ENCODE measurements around the gene STAP2. TPM values are rescaled to one million over a fixed set of nuclear protein-coding genes. Genes with fewer than 3 reads are reported as not detected.
"Not testable (repeated sequence)": the region's sequence is repeated elsewhere in the genome, so short reads cannot be mapped to it uniquely, and the experiment has no call there.

STAP2 gene
- total RNA-seq, 2 donors from 2014 or later = 17.9 to 31.0 TPM

DNA sequence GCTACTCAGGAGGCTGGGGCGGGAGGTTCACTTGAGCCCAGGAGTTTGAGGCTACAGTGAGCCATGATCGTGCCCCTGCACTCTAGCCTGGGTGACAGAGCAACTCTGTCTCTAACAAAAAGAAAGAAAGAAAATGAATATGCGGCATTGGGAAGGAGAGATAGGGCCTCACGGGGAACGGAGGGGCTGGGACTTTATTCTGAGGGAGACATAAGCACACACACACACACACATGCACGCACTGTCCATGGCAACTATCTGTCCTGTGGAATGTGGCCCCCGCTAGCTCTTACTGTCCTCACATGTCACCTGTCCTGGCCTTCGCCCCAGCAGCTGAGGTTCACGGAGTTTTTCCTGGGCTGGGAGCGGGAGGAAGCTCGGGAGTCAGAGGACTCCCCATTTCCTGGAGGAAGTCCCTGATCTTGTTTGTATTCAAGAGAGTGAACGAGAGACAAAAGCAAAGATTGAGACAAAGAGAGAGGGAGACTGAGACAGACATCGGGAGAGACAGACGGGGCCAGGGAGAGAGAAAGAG lies 654 bp downstream of the STAP2 start:
- ATAC-seq (no peak), DNase-seq (peak in 2 of 4 donors; percentile 56 to 61)
- peaks cover 25% of the 10 kb centered on the region for H3K4me1 ChIP-seq
- no peaks in the 10 kb centered on the region for H3K9me3 ChIP-seq
- no peaks in the 10 kb centered on the region for H3K27me3 ChIP-seq
- 8 to 17% methylated on average over 12 to 14 of the region's 14 CpGs for WGBS, 2 donors
- H3K4me3 ChIP-seq = peak overlapping the region; percentile 43 to 58
- H3K27ac ChIP-seq = peak overlapping the region; percentile 57 to 90 (median 81)
- intact Hi-C loops (cut with DNase I) = no loop called here
- TF ChIP-seq CTCF (IDR thresholded peaks at IDR 0.05) (no peak), POLR2A (IDR thresholded peaks at IDR 0.05) (peak in 1 of 3 donors; percentile 54)
- H3K36me3 ChIP-seq (replicated peaks in 1 of 2; ENCODE audit: insufficient read depth in 1 of 2, low read depth in 2 of 2) = no peaks in the 10 kb centered on the region

DNA sequence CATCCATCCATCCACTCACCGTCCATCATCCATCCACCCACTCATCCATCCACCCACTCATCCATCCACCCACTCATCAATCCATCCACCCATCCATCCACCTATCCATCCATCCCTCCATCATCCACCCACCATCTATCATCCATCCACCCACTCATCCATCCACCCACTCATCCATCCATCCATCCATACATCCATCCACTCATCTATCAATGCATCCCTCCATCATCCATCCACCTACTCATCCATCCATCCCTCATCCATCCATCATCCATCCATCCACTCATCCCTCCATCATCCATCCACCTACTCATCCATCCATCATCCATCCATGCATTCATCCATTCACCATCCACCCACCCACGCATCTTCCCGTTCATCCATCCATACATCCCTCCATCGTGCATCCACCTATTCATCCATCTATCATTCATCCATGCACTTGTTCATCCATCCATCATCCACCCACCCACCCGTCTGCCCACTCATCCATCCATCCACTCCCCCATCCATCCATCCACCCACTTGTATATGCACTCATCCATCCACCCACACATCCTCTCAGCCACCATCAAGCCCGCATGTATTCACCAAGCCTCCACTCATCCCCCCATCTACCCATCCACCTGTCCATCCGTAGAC lies 3.6 kb downstream of the STAP2 start:
- TF ChIP-seq POLR2A (IDR thresholded peaks at IDR 0.05) = no peak
- TF ChIP-seq CTCF (IDR thresholded peaks at IDR 0.05) = no peak
- DNase-seq (no peak), ATAC-seq (no peak)
- intact Hi-C loops (cut with DNase I) = no loop called here
- Histone ChIP-seq H3K4me3 (no peak overlapping the region), H3K4me1 (peaks cover 6% of the 10 kb centered on the region), H3K36me3 (replicated peaks in 1 of 2; ENCODE audit: insufficient read depth in 1 of 2, low read depth in 2 of 2) (no peaks in the 10 kb centered on the region), H3K27me3 (no peaks in the 10 kb centered on the region), H3K27ac (no peak overlapping the region), H3K9me3 (no peaks in the 10 kb centered on the region)
- 95 to 97% methylated on average over 7 of the region's 7 CpGs for WGBS, 2 donors

DNA sequence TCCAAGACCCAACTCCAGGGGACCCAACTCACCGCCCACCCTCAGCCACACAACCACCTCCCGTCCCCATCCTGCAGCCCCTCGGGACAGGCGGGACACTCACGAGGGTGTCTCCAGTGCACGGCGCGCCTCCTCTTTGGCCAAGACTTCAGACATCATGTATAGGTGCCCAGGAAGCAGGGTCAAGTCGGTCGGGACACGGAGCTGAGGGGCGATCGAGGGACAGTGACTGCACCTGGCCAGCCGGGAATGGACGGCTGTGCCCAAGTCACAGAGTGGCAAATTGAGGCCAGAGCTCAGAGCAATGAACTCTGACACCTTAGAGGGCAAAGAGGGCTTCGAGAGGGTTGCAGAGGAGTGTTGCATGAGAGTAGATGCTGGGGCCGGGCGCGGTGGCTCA lies 8.8 kb downstream of the STAP2 start:
- TF ChIP-seq CTCF (IDR thresholded peaks at IDR 0.05) (no peak), POLR2A (IDR thresholded peaks at IDR 0.05) (no peak)
- peaks cover 21% of the 10 kb centered on the region for H3K4me1 ChIP-seq
- no peak for ATAC-seq
- intact Hi-C loops (cut with DNase I) = no loop called here
- no peaks in the 10 kb centered on the region for H3K27me3 ChIP-seq
- 94 to 98% methylated on average over 14 to 18 of the region's 19 CpGs for WGBS, 2 donors
- H3K27ac ChIP-seq = no peak overlapping the region
- H3K9me3 ChIP-seq = no peaks in the 10 kb centered on the region
- no peak overlapping the region for H3K4me3 ChIP-seq
- DNase-seq = no peak
- no peaks in the 10 kb centered on the region for H3K36me3 ChIP-seq (replicated peaks in 1 of 2; ENCODE audit: insufficient read depth in 1 of 2, low read depth in 2 of 2)

GRCh38 chr19:4328991-4329681 lies 9.5 kb downstream of the STAP2 start:
- H3K27ac ChIP-seq = peak overlapping the region in 2 of 4 donors; percentile 26 to 60
- H3K4me3 ChIP-seq; H3K27me3 ChIP-seq; H3K9me3 ChIP-seq; H3K36me3 ChIP-seq (replicated peaks in 1 of 2; ENCODE audit: insufficient read depth in 1 of 2, low read depth in 2 of 2); ATAC-seq; intact Hi-C loops (cut with DNase I): not testable (repeated sequence)
- WGBS, 2 donors = 69 to 76% methylated on average over 33 to 34 of the region's 35 CpGs
- peaks cover 21% of the 10 kb centered on the region for H3K4me1 ChIP-seq
- peak in 2 of 4 donors; percentile 8 to 34 for DNase-seq

DNA sequence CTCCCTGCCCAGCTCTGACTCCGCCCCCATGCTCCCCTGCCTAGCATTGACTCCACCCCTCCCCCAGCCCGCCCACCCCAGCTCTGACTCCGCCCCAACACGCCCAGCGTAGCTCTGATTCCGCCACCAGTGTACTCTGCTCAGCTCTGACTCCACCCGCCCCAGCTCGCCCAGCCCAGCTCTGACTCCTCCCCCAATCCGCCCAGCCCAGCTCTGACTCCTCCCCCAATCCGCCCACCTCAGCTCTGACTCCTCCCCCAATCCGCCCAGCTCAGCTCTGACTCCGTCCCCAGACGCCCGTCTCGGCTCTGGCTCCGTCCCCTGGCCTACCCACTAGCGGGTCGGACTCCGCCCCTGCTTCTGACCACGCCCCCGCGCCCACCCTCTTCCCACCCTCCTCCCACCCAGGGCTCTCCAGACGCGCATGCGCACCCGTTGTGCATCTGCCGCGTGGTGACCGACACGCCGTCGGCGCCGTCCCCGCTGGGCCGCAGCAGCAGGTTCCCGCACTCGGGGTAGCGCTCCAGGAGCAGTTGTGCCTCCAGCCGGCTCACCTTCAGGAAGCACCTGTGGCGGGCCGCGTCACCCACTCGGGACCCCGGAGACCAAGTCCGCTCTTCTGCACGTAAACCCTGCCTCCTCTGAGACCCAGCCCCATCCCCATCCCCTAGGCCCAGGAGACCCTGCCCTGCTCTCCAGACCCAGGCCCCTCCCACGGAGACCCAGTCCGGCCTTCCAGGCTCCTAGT lies 10.2 kb downstream of the STAP2 start:
- H3K27me3 ChIP-seq = no peaks in the 10 kb centered on the region
- peak in 1 of 7 experiments; percentile 22 for TF ChIP-seq CTCF (IDR thresholded peaks at IDR 0.05)
- TF ChIP-seq POLR2A (IDR thresholded peaks at IDR 0.05) = peak; percentile 20 to 47 (median 36)
- H3K36me3 ChIP-seq (replicated peaks in 1 of 2; ENCODE audit: insufficient read depth in 1 of 2, low read depth in 2 of 2) = no peaks in the 10 kb centered on the region
- H3K27ac ChIP-seq = peak overlapping the region in 2 of 4 donors; percentile 26 to 60
- H3K9me3 ChIP-seq = no peaks in the 10 kb centered on the region
- H3K4me3 ChIP-seq = no peak overlapping the region
- H3K4me1 ChIP-seq = peaks cover 21% of the 10 kb centered on the region
- intact Hi-C loops (cut with DNase I) = no loop called here
- DNase-seq (peak; percentile 84 to 98 (median 94)), ATAC-seq (peak; percentile 90)
- 6 to 12% methylated on average over 30 to 35 of the region's 49 CpGs for WGBS, 2 donors
